A549 treated with GW870086 at 1 μM for 4 hours (cell line): Measurements from ENCODE around the gene TTLL5. TPM values are rescaled to one million over a fixed set of nuclear protein-coding genes. Genes with fewer than 3 reads are reported as not detected.

Experiments used
- total RNA-seq: library from RNA; stranded (reverse); fragments of 200-300 nt; extraction: Qiagen RNA extraction; gene quantifications from 5 replicates; pipeline ENCODE4 v1.2.3, GENCODE V29; 2022; ENCODE audit warnings: low read depth

TTLL5 gene
- 11.3 to 13.7 TPM (median 12.1 TPM) in 5 replicates for total RNA-seq

GRCh38 chr14:75660630-75661498 is at the start of gene TTLL5, which contains the start of gene ERG28:
TSS of gene TTLL5 (plus strand) at chr14:75661246. CDS start at chr14:75663150, 1,904 bp downstream.
TSS of gene ERG28 (minus strand) at chr14:75660876. CDS start at chr14:75657502, 3,374 bp downstream.

GRCh38 chr14:75981426-75982265 is 320.6 kb downstream of the TTLL5 start, which contains the start of gene TGFB3:
TSS of gene TGFB3 (minus strand) at chr14:75981995. CDS start at chr14:75980893, 1,102 bp downstream.

DNA sequence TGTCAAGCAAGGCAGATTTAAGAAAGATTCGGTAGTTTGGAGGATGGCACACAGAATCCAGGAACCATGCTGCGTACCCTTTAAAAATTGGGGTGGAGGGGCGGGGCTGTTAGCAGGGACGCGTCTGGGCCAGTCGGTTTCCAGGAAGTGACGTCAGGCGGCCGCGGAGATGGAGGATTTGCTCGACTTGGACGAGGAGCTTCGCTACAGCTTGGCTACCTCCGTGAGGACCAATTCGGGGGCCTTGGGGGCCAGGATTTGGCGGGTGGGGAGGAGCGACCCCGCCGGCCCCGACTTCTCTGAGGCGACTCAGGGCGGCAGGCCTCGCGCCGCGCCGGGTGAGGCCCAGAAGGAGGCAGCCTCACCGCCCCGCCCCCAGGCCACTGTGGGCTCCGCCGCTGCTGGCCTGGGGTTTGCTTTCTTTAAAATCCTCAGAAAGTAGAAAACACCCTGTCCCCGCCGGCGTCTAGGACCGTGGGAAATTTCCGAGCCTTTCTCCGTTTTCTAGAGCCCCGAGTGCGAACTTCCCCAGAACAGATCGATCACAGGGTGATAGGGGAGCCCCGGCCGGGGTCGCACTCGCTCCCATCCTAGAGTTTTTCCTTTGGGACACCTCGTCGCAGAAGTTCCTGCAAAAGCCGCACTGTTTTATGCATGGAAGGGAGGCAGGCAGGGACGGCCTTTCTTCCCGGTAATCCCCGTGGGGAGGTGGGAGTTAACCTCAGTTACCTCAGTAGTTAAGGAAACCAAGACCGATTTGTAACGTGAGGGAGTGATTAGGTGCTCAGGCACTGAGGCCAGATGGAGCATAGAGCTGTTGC is 324.8 kb downstream of the TTLL5 start, which contains the start of gene IFT43:
Gene IFT43 (plus strand): TSS at position 146 of the 821 bp plus-strand sequence. CDS start 24 bp downstream, at position 170.

Other genes with a start within 250 kb of the TTLL5 start
- gene JDP2, start 233.2 kb upstream of the TTLL5 start, total RNA-seq = 16.1 to 22.9 TPM (median 22.2 TPM) in 5 replicates
- not detected in 5 replicates for gene BATF, start 138.8 kb upstream of the TTLL5 start, total RNA-seq
- gene FLVCR2, start 82.6 kb upstream of the TTLL5 start, total RNA-seq = 5.4 to 6.8 TPM (median 6.4 TPM) in 5 replicates
- 14.0 to 16.3 TPM (median 15.9 TPM) in 5 replicates for gene ERG28, start 370 bp upstream of the TTLL5 start, total RNA-seq